PFSK-1 (cell line): Measurements from ENCODE around the gene ZNF609.

Experiments used
- FOXP2 ChIP-seq: optimal IDR thresholded peaks from 2 replicates; pipeline ENCODE3; 2011; ENCODE audit warnings: borderline replicate concordance, control low read depth, inconsistent platforms; ENCODE audit not compliant: insufficient read depth; ENCODE audit errors: extremely low read length, extremely low read depth
- POLR2AphosphoS5 ChIP-seq: IDR thresholded peaks from 2 replicates; pipeline ENCODE4 v1.6.1; 2012; ENCODE audit warnings: low read depth, mild to moderate bottlenecking, control low read depth, low read length, moderate library complexity
- REST ChIP-seq, 2 experiments: IDR thresholded peaks; 2 replicates each; pipeline versions ENCODE4 v1.6.1 to v1.8.0; 2011 to 2012; ENCODE audit warnings: low read depth in 2 of 2, low read length in 2 of 2, control low read depth in 1 of 2, inconsistent platforms in 1 of 2, mild to moderate bottlenecking in 1 of 2, moderate library complexity in 1 of 2; ENCODE audit not compliant: insufficient read depth in 1 of 2
- SIN3A ChIP-seq: IDR thresholded peaks from 2 replicates; pipeline ENCODE4 v1.6.1; 2012; ENCODE audit warnings: mild to moderate bottlenecking, low read length, moderate library complexity, borderline replicate concordance; ENCODE audit not compliant: insufficient read depth
- TAF1 ChIP-seq: IDR thresholded peaks from 2 replicates; pipeline ENCODE4 v1.6.1; 2012; ENCODE audit warnings: low read length, control low read depth, borderline replicate concordance; ENCODE audit not compliant: insufficient read depth

Gene ZNF609

GRCh38 chr15:64653757-64654156, 193.4 kb downstream of the ZNF609 start:
- no peak for TF ChIP-seq FOXP2
- no peak for TF ChIP-seq SIN3A

GRCh38 chr15:64656508-64656907, 196.1 kb downstream of the ZNF609 start:
- TF ChIP-seq REST (IDR thresholded peaks at IDR 0.05; ENCODE audit: insufficient read depth in 1 of 2, low read depth in 2 of 2, low read length in 2 of 2) (no peak), POLR2AphosphoS5 (no peak), TAF1 (no peak), FOXP2 (no peak), SIN3A (no peak)

GRCh38 chr15:64665179-64665578, 204.8 kb downstream of the ZNF609 start:
- TF ChIP-seq SIN3A (no peak), TAF1 (no peak), REST (IDR thresholded peaks at IDR 0.05; ENCODE audit: insufficient read depth in 1 of 2, low read depth in 2 of 2, low read length in 2 of 2) (no peak), FOXP2 (no peak), POLR2AphosphoS5 (no peak)

- TF ChIP-seq REST (IDR thresholded peaks at IDR 0.05; ENCODE audit: insufficient read depth in 1 of 2, low read depth in 2 of 2, low read length in 2 of 2) (no peak), SIN3A (no peak), TAF1 (no peak), FOXP2 (no peak), POLR2AphosphoS5 (no peak)
Observed at GRCh38 chr15:64667736-64668161, 207.4 kb downstream of the ZNF609 start.

GRCh38 chr15:64673866-64674265, 213.5 kb downstream of the ZNF609 start:
- TF ChIP-seq REST (IDR thresholded peaks at IDR 0.05; ENCODE audit: insufficient read depth in 1 of 2, low read depth in 2 of 2, low read length in 2 of 2): no peak
- no peak for TF ChIP-seq TAF1
- TF ChIP-seq POLR2AphosphoS5: no peak
- no peak for TF ChIP-seq SIN3A
- TF ChIP-seq FOXP2: no peak
